Cardiac septum (tissue), 1 donor: ENCODE data around the gene NEK9. TPM values are rescaled to one million over a fixed set of nuclear protein-coding genes. Genes with fewer than 3 reads are reported as not detected.

Experiments
- DNase-seq: peaks from one replicate; pipeline ENCODE4 v3.0.0-alpha.2; 2020; ENCODE audit warnings: low spot score
- intact Hi-C: fragments of 100-400 bp; cut with DNase I; formaldehyde crosslinking; loops from one replicate; pipeline ENCODE4 v1.14.0; 2022
- total RNA-seq: library from RNA; stranded (reverse); fragmentation: NEBNext Ultra II Directional; extraction: Animal tissue kit (Norgen Biotek cat#: 25700); gene quantifications from one replicate; pipeline ENCODE4 v1.2.1, GENCODE V29; 2021
- donor health status: DM: no; HTN: no; CAD: no.

The NEK9 gene
- total RNA-seq, 1 donor from 2014 or later: 115 TPM

DNA sequence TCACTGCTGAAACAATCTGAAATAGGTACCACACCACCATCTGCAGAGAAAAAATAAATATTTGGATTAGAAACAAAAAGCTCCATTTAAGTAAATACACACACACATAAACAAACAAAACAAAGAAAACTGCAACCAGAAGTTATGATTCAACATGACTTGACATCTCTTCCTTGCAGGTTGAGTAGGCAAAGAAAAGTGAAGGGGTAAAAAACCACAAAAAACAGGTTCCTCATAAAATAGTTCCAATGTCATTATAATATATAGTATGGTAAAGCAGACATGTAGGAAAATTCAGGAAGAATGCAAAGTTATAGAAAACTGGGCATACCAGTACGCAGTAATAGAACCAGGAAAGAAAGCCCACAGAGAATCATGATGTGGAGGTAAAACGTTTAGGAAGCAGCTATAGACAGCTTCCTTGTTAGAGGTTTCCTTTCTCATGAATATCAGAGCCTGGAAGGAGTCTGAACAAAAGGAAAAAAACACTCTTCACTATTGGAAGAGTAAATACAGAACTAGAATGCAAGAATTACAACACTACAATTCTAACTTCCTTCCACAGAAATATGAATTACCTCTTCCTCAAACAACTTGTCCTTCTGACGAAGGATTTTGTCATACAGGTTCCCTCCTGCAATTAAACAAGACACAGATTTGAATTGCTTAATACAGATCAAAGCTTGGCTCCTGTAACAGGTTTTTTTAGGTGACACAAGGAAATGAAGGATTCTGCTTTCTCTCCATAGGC lies 6.1 kb downstream of the NEK9 start:
- intact Hi-C loops: no loop called here
- no peak for DNase-seq

DNA sequence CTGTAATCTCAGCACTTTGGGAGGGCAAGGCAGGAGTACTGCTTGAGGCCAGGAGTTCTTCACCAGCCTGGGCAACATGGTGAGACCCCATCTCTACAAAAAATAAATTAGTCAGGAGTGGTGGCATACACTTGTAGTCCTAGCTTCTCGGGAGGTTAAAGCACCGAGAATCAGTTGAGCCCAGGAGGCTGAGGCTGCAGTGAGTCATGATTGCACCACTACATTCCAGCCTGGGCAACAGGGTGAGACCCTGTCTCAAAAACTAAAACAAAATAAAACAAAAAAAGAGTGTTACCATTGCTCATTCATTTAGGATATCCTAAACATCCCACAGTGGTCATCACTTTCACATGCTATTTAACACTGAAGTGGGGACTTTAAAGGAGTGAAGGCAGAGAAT lies 7.8 kb downstream of the NEK9 start:
- intact Hi-C loops: no loop called here
- no peak for DNase-seq

DNA sequence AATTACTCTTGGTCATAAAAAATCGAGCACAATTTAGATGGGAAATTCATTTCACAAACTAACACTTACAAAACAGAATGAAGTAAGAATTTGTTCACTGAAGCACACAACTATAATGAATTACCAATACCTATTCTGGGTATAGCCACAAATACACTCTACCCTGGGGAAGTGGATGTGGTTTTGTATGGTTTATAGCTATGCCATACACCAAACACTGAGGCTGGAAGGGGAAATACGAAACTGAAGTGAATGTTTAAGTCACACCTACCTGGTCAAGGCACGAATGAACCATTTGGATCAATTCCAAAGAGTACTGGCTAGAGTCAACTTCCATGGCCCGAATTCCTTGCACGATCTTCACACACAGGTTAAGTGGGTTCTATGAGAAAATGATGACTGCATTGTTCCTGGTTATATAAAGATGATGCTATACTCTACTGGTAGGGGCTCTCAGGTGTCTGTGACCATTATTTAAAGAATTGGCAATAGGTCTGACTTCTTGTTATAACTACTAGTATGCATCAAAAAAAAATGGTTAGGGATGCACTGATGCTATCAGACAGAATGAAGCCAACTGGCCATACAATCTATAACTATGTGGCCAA lies 12.8 kb downstream of the NEK9 start:
- intact Hi-C loops: no loop called here
- DNase-seq: no peak

DNA sequence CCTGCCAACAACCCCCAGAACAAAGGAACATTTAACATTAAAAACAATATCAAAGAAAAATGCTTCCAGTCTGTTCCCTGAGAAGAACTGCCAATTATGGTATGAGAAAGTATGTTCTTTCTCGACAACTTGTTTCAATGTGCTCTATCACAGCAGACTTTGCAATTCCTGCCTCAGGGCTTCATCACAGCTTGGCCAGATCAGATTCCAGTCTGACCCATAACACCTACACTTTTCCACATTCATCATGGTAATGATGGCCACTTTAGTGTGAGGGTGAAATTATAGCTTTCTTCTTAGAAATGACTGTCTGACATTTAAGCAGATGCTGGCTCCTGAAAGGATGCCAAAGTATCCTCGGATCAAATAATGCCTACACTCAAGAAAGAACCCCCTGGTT lies 17.0 kb downstream of the NEK9 start:
- DNase-seq: no peak
- intact Hi-C loops: no loop called here

DNA sequence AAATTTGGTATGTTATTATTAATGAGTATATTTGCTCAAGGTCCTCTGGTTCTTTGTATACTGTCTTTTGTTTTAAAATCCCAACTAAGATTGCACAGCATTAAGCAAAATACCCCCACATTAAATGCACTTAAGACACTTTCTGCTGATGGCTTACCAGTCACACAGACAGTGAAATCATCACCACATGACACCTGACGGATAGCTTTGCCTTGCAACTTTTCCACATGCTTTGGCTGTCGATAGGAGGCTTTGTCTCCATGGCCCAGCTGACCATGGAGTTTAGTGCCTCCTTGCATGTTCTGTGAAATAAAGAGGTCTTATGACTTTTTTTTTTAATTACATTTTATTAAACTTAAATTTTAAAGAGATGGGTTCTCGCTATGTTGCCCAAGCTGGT lies 19.7 kb downstream of the NEK9 start:
- intact Hi-C loops: no loop called here
- DNase-seq: no peak

DNA sequence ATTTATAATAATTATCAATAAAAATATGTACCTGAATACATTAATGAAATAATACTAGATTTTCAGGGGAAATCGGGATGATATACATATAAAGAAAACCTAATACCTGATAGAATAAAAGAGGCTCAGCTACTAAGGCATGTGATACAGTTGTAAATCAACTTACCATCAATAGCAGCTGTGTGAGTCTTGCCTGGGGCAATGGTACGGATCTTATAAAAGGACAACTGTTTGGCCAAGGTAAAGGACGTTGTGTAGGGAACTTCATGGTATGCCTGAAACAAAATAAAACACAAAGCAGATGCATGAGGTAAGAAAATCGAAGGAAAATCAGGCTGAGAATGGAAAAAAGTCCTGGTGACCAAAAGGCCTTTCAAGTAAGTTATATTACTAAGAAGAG lies 25.4 kb downstream of the NEK9 start:
- intact Hi-C loops: no loop called here
- no peak for DNase-seq

DNA sequence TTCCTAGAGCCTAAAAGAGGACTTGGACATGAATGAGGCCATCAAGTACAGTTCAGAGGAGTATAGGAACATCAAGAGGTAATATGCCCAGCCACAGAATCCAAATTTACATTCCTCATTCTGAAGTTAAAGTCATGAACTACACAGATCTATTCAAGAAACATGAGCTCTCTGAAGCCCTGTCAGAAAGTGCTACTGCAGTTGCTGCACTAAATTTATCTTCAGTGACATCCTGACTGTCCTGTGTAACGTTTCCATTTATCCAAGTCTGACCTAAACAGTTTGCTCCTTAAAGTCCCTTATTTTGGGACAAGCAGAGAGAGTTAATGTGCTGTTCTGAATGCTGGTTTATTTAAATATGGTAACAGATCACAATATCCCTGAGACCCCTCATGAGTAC lies 28.2 kb downstream of the NEK9 start:
- intact Hi-C loops: no loop called here
- DNase-seq: no peak

DNA sequence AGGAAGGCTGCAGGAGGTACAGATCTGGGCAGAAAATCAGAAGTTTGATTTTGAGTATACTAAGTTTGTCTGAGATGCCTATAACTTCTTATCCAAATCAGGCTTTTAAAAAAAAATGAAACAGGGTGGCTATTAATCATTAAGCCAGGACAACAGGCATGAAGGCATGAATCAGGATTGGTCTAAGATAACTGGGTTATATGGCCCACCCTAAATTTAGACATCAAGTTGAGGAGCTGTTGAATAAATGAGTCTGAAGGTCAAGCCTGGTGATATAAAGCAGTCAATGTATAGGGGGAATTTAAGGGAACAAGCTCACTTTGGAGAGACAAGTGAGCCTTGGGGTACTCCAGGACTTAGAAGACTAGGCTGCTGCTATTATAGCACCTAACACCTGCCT lies 28.6 kb downstream of the NEK9 start:
- DNase-seq: no peak
- intact Hi-C loops: no loop called here

DNA sequence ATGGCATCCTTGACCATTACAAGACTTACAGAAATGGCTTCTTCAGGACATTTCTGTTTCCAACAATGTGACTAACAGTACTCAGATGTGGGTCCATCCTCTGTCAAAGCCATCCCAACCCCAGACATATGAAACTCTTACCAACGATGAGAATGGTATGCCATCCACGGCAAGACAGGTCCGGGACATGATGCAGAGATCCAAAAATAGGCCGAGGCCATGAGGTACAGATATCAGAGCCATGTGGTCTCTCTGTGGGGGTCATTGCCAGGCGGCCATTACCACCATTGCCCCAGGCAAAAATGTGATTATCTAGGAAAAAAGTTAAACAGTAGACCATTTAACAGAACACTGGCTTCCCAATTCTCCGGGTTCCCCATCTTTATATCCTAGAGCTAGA lies 29.9 kb downstream of the NEK9 start:
- DNase-seq: no peak
- intact Hi-C loops: no loop called here

DNA sequence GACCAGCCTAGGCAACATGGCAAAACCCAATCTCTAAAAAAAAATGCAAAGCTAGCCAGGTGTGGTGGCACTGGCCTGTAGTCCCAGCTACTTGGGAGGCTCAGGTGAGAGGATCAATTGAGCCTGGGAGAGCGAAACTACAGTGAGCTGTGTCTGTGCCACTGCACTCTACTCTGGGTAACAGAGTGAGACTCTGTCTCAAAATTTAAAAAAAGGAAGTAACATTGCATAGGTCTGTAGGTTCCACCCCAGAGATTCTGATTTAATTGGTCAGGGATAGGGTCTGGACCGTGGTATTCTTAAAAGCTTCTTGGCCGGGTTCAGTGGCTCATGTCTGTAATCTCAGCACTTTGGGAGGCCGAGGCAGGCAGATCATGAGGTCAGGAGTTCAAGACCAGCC lies 31.2 kb downstream of the NEK9 start:
- intact Hi-C loops: no loop called here

DNA sequence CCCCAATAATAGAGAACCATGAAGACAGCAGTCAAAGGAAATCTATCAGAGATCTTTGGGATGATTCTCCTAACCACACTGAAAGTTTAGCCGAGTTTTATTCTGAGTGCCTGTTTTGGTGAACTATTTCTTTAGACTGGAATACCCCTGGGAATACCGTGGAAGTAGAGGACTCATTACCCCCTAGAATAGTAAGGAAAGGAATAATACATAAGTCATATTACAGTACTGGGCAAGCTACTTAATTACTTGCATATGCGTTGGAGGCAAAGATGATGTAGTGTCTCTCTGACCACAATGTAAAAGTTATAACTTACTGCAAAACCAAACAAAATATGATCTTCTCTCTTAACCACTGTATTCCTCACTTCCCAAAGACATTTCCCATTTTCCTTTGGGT lies 32.0 kb downstream of the NEK9 start:
- intact Hi-C loops: no loop called here
- no peak for DNase-seq

More for the DNA sequence above, 31.2 kb downstream of the NEK9 start:
- DNase-seq: no peak

DNA sequence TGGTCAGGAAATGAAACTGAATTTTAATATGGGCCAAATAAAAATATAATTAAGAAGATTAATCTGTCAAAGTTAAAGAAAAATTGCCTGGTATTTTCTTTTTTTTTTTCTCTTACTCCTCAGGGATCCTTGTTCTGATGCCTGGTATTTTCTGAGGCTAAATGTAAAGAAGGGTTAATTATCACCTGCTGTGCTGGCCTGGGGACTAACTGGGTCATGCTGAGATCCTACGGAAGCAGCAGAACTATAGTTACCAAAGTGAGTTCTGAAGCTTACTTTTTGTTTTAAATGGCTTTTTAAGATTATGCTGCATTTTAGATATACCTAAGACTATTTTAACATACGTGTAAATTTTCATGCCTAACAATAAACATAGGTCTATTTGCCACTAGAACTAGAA lies 34.1 kb downstream of the NEK9 start:
- intact Hi-C loops: no loop called here
- no peak for DNase-seq

DNA sequence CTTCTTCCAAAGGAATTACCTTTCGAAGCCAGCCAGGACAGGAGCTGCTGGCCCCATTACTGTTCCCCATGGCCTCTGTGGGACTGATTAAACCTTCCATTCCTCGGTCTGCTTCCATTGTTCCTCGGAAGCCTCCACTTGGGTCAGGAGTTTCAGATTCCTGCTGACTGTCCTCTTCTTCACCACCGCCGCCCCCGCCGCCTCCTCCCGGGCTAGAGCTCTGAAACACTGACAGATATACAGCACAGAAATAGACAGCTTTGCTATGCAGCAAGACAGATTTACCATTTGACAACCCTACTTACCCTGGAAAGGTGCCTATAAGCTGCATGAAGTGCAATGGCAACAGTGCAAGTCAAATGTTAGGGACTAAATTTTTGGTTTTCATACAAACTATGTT lies 35.6 kb downstream of the NEK9 start:
- no peak for DNase-seq
- intact Hi-C loops: no loop called here

DNA sequence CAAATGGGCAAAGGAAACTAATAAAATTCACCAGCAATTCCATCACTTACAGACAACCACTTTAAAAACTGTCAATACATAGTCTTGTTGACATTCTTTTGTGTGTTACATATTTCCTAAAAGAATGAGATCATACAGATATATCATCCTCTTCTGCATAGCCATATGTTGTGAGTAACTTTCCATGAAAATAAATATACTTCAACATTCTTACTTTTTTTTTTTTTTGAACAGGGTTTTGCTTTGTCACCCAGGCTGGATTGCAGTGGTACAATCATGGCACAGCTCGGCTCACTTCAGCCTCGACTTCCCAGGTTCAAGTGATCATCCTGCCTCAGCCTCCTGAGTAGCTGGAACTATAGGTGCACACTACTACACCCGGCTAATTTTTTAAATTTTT lies 36.5 kb downstream of the NEK9 start:
- intact Hi-C loops: no loop called here
- DNase-seq: no peak

DNA sequence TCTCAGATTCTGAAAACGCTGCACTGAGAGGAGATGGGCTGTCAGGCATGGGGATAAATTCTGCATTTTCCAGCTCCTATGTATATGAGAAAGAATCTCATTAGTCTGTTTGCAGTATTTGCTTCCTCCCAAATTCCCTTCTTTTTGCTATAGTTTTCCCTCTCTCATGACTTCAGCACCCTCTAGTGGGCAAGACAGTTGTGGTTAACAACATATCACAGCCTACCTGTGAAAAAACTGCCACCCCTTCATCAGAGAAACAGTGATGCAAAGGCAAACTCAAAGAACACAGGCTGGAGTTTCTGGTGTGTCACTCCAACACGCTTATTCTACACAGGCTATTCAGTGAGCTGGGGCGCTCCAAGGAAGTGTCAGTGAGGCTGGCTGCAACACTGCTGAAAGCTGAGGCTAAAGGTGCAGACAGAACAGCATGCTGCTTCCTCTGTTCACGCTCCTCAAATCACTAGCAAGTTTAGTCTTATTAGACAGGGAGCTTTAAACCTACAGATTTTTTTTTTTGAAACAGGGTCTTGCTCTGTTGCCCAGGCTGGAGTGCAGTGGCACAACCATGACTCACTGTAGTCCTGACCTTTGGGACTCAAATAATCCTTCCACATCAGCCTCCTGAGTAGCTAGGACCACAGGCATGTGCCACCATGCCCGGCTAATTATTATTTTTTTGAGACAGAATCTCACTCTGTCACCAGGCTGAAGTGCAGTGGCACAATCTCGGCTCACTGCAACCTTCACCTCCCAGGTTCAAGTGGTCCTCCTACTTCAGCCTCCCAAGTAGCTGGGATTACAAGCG lies 38.1 kb downstream of the NEK9 start:
- DNase-seq: no peak
- intact Hi-C loops: loop anchor here (2.0 kb wide), 2 partner anchors 174 to 228 kb away; no protein-coding TSS in a partner anchor

DNA sequence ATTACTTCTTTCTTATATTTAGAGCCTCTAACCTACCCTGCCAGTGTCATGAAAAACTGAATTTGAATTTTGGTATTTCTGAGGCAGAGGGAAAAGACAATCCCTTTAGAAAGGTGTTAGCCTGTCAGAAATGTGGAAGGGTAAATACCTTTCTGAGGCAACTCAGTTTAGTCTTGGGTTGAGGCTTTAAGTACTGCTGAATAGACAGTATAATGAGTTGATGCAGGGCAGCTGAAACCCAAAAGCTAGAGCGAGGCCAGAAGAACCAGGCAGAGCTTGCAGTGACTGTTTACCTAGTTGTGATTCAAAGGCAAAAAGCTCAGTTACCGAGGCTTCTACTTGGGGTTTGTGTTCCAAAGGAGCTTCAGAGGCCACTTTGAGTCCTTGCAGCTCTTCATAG lies 38.7 kb downstream of the NEK9 start:
- intact Hi-C loops: loop anchor here (2.0 kb wide), 2 partner anchors 173 to 227 kb away; no protein-coding TSS in a partner anchor
- DNase-seq: no peak

DNA sequence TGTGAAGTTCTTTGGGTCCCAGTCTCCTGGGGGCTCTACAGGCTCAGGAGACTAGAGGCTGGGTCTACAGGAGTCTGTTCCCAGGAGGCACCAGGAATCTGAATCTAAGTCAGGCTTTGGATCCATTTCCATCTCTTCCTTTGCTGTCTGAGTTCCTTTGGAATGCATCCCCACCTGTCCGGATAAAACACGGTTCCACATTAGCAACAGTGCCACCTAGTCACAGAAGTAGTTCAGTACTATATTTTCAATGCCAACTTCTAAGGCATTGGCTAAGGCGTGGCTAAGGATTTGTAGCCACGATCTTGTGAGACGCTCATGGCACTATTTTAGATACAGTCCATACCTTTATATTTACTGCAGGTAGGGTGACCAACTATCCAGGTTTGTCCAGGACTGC lies 42.3 kb downstream of the NEK9 start:
- intact Hi-C loops: no loop called here

DNA sequence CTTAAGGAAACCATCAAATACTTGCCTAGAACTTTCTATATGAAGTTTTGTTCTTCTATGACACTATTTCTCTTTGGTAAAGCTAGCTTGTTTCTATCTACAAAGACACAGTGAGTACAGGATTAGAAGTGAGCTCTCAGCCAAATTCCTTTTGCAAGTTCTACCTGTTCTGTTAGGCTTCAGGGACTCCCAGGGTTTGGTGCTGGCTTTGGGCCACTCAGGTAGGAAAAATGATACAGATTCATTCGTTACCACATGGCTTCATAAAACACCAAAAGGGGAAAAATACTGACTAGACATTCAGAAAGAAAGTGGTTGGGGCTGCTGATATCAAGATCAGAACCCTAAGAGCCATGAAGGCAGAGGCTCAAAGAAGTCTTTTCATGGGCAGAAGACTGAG lies 43.6 kb downstream of the NEK9 start:
- no peak for DNase-seq
- intact Hi-C loops: no loop called here

More for the DNA sequence above, 42.3 kb downstream of the NEK9 start:
- DNase-seq: no peak

DNA sequence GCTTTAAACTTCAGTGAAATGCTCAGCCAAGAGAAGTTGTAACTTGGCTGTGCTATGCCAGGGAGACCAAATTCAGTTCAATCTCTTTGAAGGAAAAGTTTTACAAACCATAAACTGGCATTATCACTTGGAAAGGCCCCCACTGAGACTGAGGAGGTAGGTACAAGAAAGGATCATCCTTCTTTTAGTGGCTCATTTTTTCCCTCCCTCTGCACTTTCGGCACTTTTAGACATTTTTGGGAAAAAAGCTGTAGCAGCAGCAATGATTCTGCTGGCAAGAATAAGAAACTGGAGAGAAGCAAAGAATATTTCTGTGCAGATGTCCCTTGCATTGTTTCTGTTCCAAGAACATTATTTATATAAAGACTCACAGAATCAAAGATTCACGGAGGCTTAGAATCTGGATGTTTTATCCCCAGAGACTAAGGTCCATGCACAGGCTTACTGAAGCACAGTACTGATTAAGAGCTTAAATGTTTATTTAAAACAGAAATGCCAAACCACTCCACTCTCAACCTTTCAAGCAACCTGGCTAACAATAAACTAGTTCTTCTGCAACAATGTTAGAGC lies 45.1 kb downstream of the NEK9 start:
- intact Hi-C loops: no loop called here
- no peak for DNase-seq

DNA sequence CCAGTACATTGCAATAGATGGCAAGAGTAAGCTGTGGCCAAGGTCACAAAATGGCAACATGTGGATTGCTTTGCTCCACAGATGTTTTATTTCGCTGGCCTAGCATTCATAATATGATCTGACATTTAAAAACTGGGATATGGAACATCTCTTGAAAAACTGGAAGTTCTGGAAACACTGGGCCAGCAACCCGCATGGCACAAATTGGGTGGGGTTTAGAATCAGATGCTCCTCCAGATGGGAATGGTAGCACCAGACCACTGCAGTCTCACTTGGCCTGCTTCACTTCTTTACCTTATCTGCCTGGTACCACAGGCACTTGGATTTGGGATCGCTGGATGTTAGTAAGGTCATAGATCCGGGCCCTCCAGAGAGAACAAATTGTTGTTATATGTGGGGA lies 47.3 kb downstream of the NEK9 start:
- no peak for DNase-seq
- intact Hi-C loops: no loop called here
